Measurements from ENCODE around the gene VPS37C.
"Not testable (repeated sequence)": the region's sequence is repeated elsewhere in the genome, so short reads cannot be mapped to it uniquely, and the experiment has no call there.

Gene VPS37C

GRCh38 chr11:61117168-61117520 is 44.1 kb downstream of the VPS37C start:
- DNase-seq (ENCODE audit: low spot score): no peak

- DNase-seq (ENCODE audit: low spot score): no peak
Observed at GRCh38 chr11:61116426-61117167, 44.6 kb downstream of the VPS37C start.

DNA sequence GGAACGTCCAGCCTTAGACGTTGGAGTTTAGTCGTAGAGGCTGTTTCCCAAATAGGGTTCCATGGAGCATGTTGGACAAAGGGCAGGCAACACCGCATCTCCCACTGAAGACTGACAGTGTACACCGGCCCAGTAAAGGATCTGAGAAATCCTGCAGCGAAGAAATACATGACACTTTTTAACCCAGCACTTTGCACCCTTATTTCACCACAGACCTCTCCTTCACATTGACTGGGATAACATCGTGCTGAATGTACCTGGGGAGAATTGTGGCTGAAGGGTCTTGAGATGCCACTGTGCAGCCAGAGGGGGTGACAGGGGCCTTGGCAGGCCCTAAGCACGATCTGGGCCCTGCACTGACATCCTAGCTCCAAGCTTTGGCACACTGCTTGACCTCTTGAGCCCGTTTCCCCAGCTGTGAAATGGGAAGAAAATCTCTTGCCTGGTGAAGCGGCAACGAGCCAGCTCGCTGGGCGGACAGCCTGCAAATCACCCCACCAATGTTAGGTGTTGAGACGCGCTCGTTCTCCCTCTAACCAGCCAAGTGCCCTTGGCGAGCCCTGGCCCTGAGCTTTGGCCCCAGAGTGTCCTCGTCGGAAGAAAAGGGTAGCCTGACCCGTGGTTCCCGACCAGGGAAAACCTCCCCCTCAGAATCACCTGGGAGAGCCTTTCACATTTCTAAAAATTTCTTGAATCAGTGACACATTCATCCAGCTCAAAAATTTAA is 45.6 kb downstream of the VPS37C start:
- no peak for DNase-seq (ENCODE audit: low spot score)

GRCh38 chr11:61114913-61115312 is 46.3 kb downstream of the VPS37C start:
- DNase-seq (ENCODE audit: low spot score): no peak

DNA sequence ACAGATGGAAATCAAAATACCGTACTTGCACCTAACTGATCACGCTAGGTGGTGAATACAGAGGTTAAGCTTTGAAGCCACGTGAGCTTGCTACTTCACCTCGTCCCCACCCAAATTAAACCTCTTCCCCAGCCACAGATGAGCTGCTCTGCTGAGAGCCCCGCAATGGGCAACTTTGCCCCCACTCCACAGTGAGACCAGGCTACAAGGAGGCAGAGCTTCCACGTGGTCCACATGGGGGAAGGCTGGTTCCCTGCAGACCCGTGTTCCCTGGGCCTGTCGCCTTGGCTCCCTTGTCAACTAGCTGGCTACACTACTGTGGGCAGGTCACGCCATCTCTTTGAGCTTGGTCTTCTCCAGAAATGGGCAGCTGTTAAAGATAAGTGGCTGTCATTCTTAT is 48.0 kb downstream of the VPS37C start:
- no peak for DNase-seq (ENCODE audit: low spot score)

GRCh38 chr11:61112575-61112974 is 48.7 kb downstream of the VPS37C start:
- no peak for DNase-seq (ENCODE audit: low spot score)

DNA sequence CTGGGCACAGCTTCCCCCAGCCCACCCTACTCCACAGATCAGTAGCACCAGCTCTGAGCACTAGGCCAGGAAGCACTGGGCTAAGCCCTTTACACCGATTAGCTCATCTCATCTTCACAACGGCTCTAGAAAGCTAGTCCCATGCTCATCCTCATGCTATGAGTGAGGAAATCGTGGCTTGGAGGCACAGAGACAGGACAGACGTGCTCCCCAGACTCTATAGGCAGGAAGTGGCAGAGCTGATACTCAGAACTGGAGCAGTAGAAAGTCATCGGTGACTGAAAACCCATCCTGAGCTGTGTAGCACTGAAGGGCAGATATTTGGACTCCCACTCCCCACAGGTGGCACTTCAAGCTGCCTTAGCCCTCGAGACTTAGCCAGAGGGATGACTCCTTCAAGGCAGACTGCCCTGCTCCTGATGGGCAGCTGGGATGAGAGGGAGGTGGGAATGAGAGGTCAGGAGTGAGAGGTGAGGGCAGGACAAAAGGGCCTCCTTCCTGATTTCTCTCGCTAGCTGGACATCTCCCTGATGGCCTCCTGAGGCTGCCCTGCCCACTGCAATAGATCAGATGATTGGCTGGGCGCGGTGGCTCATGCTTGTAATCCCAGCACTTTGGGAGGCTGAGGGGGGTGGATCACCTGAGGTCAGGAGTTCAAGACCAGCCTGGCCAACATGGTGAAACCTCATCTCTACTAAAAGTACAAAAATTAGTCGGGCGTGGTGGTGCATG is 49.3 kb downstream of the VPS37C start:
- no peak for DNase-seq (ENCODE audit: low spot score)

- no peak for DNase-seq (ENCODE audit: low spot score)
Observed at GRCh38 chr11:61111050-61111435, 50.2 kb downstream of the VPS37C start.

DNA sequence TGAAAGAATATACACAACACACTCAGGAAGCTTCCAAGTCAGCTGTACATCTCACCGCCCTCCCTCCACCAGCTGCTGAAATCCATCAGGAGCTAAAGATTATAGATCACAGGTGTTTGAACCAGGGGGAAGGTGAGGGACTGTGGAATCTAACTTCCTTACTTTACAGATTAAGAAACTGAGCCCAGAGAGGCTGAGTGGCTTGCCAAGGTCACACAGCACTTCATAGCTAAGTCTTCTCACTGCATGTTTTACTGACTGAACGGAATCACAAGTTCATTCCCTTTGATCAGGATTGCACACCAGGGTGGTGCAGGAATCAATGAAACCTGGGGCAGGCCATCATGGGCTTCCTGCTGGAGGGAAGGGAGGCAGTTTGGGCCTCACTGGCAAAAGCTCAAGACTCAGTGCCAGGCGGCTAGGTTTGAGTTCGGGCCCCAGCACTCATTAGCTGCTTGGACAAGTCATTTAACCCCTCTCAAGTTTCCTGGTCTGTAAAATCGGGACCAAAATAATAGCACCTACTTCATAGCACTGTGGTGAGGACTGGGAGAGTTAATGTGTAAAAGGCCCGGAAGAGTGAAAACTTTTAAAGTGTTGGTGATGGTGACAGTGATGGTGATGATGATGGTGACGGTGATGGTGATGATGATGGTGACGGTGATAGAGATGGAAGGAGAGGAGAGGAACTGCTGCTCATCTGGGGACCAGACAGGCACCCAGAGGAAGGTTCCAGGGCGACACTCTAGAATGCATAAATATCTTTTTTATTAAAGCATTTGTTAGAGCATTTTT is 50.8 kb downstream of the VPS37C start:
- no peak for DNase-seq (ENCODE audit: low spot score)

GRCh38 chr11:61109671-61110070 is 51.6 kb downstream of the VPS37C start:
- no peak for DNase-seq (ENCODE audit: low spot score)

GRCh38 chr11:61108847-61109585 is 52.2 kb downstream of the VPS37C start:
- no peak for DNase-seq (ENCODE audit: low spot score)

- DNase-seq (ENCODE audit: low spot score): no peak
Observed at GRCh38 chr11:61107888-61108287, 53.3 kb downstream of the VPS37C start.

- DNase-seq (ENCODE audit: low spot score): no peak
Observed at GRCh38 chr11:61106894-61107470, 54.2 kb downstream of the VPS37C start.

GRCh38 chr11:61106296-61106695 is 54.9 kb downstream of the VPS37C start:
- DNase-seq (ENCODE audit: low spot score): no peak

- DNase-seq (ENCODE audit: low spot score): no peak
Observed at GRCh38 chr11:61104963-61105362, 56.3 kb downstream of the VPS37C start.

DNA sequence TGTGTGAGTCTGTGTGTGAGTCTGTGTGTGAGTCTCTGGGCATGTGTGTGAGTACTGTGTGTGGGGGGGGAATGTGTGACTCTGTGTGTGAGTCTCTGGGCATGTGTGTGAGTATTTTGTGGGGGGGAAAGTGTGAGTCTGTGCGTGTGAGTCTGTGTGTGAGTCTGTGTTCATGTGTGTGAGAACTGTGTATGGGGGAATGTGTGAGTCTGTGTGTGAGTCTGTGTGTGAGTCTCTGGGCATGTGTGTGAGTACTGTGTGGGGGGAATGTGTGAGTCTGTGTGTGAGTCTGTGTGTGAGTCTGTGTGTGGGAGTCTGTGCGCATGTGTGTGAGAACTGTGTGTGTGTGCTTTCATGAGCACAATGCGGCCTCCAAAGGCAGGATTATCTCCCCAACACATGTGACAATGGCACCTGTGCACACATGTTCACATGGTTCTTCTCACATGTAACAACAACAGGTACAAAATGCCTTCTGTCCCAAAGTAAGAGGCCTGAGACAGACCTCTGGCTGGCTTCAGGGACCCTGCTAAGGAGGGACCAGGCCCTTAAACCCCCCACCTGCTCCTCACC is 57.3 kb downstream of the VPS37C start:
- DNase-seq (ENCODE audit: low spot score): no peak

- no peak for DNase-seq (ENCODE audit: low spot score)
Observed at GRCh38 chr11:61102667-61103571, 58.3 kb downstream of the VPS37C start.

- DNase-seq (ENCODE audit: low spot score): no peak
Observed at GRCh38 chr11:61098778-61099177, 62.4 kb downstream of the VPS37C start.

GRCh38 chr11:61098261-61098660 is 63.0 kb downstream of the VPS37C start:
- DNase-seq (ENCODE audit: low spot score): not testable (repeated sequence)

GRCh38 chr11:61095021-61095420 is 66.2 kb downstream of the VPS37C start:
- DNase-seq (ENCODE audit: low spot score): no peak
